Measurements from ENCODE around the gene NCAM2. TPM values are rescaled to one million over a fixed set of nuclear protein-coding genes. Genes with fewer than 3 reads are reported as not detected.

The NCAM2 gene
- total and polyA plus RNA-seq, 2 of the 8 experiments (the other 6 are each of a cell fraction or from before 2014, with no cell fraction given), result 0.14 to 1.1 TPM

DNA sequence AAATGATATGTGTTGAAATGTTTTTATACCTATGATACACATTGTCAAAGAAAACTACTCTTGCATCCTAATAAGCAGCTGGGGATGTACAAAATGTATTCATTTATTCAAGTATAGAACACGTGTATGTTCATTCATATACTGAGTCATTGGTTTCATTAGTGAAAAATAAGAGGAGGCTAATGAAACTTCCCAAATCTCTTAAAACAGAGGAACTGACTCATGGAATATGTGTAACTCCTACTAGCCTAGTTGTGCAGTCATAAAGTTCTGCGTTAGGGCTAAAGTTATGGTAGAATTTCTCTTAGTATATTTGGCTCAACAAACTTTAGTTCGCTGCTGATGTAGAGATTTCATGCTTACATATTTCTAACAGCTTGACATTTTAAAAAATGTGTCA lies 441.6 kb downstream of the NCAM2 start (continued):
- TF ChIP-seq CBX8 (IDR thresholded peaks at IDR 0.05; ENCODE audit: borderline replicate concordance, low read depth, low read length) (no peak), SP2 (IDR thresholded peaks at IDR 0.05; ENCODE audit: low read length) (no peak), PHF8 (conservative IDR thresholded peaks at IDR 0.05; ENCODE audit: low read depth, low read length) (no peak), TEAD4 (IDR thresholded peaks at IDR 0.05; ENCODE audit: low read depth, low read length) (no peak)
